Central memory CD4-positive, alpha-beta T cell (primary cell): ENCODE measurements around the gene ARR3.
"Not testable (repeated sequence)": the region's sequence is repeated elsewhere in the genome, so short reads cannot be mapped to it uniquely, and the experiment has no call there.

Experiments used
- DNase-seq: peaks from one replicate; pipeline ENCODE4 v3.0.0; 2022

The ARR3 gene

DNA sequence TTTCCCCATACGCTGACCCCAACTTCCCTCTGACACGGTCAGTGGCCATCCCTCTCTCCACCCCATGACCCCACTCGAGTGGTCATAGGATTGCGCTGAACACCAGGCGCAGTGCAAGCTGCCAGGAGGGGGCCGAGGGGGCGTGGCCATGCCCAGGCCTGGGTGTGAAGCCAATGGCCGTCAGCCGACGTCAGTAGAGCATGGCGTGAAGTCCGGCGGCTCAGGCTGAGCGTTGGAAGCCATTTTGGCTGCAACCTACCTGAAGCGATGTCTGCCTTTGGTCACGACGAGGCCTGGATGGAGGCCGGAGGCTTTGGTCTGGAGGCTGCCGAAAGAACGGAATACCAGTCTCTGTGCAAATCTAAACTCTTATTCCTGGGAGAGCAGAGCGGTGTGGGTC lies 13.8 kb downstream of the ARR3 start, which contains the start of gene RAB41:
TSS of gene RAB41 (plus strand) at position 222 of the 400 bp plus-strand sequence. CDS start at position 268, 46 bp downstream.
- DNase-seq: no peak

- no peak for DNase-seq
These were observed 21.1 kb downstream of the ARR3 start for GRCh38 chrX:70289168-70289792.

DNA sequence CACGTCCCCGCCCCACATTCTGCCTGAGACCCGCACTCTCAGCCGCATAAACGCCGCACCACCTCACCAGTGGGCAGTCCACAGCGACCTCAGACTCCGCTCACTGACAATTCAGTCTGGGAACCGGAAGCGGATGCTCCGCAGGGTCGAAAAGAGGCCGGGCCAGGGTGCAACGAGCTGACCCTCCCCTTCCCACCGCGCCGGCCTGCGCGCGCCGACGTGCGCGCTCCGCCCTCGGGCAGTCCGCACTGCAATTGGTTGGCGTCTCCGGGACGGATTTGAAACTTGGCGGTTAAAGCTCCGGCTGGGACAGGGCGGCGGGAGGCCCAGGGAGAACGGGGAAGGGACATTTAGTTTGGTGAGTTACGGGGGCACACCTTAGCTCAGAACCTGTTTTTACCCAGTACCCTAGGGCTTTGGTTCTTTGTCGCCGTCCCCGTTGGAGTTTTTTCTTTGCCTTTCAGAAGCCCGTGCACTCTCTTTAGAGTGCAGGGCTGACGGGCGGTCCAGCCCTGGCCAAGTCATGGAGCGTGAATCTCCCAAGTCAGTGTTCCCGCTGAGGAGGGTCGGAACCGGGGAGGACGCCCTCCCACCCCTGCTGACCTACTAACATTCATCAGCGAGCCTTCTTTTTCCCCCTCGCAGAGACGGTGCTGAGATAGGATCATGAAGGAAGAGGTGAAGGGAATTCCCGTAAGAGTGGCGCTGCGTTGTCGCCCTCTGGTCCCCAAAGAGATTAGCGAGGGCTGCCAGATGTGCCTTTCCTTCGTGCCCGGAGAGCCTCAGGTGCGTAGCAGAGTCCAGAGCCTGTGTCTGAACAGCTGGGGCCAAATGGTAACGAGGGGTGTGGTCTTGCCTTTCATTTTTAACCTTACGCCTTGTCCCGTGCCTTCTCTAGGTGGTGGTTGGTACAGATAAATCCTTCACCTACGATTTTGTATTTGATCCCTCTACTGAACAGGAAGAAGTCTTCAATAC lies 21.9 kb downstream of the ARR3 start, which contains the start of the genes KIF4A and PDZD11:
TSS of gene KIF4A (plus strand) at position 312 of the 978 bp plus-strand sequence. CDS start at position 667, 355 bp downstream.
TSS of gene PDZD11 (minus strand) at position 135 of the 978 bp plus-strand sequence. CDS start 586 bp downstream, outside the sequence.
- DNase-seq: peak; percentile 73

DNA sequence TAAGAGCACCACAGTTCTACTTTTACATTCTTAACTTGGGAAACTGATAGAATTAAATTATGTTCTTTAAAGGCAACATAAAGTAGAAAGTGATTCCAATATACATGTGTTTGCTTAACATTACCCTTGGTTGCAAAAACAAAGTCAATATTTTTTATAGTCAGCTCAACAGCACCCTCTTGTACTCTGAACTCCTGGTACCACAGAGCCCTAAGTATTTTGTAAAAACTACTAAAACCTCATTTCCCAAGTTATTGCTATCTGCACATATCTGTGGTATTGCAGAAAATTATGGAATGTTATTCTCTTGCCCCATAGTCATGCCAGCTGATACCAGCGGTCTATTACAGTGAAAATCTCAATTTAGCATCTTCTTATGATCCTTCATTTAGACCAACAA lies 24.7 kb downstream of the ARR3 start:
- DNase-seq: no peak

- no peak for DNase-seq
These were observed 25.5 kb downstream of the ARR3 start for GRCh38 chrX:70293621-70294020.

- DNase-seq: no peak
These were observed 33.6 kb downstream of the ARR3 start for GRCh38 chrX:70301716-70302115.

- DNase-seq: no peak
These were observed 45.4 kb downstream of the ARR3 start for GRCh38 chrX:70313503-70313902.

GRCh38 chrX:70322784-70323183 lies 54.6 kb downstream of the ARR3 start:
- DNase-seq: no peak

DNA sequence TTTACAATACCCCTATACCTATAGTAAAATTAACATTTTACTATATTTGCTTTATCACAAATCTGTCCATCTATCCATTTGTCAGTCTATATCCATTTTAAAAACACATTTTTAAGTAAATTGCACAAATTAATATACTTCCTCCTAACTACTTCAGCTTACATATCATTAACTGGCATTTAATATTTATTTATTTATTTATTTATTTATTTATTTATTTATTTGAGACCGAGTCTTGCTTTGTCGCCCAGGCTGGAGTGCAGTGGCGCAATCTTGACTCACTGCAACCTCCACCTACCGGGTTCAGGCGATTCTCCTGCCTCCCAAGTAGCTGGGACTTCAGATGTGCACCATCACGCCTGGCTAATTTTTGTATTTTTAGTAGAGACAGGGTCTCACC lies 55.5 kb downstream of the ARR3 start:
- DNase-seq: not testable (repeated sequence)

GRCh38 chrX:70324326-70324725 lies 56.2 kb downstream of the ARR3 start:
- DNase-seq: no peak

DNA sequence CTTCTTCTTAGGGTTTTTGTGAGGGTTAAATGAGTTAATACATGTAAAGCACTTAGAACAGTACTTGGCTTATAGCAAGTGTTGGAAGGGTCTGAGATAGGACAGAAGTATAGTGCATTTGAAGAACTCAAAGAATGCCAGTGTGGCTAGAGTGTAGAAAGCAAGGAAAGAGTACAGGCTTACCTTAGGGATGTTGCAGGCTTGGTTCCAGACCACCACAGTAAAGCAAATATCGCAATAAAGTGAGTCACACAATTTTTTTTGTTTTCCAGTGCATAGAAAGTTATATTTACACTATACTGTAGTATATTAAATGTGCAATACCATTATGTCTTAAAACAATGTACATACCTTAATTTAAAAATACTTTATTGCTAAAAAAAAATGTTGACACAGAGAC lies 63.0 kb downstream of the ARR3 start:
- DNase-seq: no peak
